ENCODE measurements around the gene CIPC.

DNA sequence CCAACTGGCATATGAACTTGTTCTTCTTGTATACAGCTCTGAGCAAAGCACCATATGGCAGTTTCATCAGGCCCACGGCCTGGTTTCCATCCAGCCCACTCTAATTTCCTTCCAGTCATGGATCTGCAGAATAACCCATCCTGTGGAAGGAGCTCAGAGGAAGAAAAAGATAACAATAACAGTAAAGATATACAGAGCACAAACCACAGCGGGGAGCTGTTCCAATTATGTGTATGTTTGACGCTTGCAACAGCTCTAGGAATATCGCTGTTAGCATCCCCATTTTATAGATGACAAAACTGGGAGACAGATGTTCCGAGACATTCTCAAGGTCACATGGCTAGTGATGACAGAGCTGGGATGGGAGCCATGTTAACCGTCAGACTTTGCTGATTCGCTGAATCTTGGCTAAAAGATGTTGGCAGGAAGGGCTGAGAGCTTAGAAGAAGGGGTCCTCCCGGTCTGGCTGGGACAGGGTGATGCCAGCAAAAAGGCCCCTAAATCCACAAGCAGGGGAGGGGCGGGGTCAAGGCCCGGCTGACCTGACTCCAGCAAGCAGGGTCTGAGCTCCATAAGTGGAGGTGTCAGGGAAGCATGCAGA lies 34.4 kb upstream of the CIPC start:
- TF ChIP-seq, protein P1, sequence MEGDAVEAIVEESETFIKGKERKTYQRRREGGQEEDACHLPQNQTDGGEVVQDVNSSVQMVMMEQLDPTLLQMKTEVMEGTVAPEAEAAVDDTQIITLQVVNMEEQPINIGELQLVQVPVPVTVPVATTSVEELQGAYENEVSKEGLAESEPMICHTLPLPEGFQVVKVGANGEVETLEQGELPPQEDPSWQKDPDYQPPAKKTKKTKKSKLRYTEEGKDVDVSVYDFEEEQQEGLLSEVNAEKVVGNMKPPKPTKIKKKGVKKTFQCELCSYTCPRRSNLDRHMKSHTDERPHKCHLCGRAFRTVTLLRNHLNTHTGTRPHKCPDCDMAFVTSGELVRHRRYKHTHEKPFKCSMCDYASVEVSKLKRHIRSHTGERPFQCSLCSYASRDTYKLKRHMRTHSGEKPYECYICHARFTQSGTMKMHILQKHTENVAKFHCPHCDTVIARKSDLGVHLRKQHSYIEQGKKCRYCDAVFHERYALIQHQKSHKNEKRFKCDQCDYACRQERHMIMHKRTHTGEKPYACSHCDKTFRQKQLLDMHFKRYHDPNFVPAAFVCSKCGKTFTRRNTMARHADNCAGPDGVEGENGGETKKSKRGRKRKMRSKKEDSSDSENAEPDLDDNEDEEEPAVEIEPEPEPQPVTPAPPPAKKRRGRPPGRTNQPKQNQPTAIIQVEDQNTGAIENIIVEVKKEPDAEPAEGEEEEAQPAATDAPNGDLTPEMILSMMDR (conservative IDR thresholded peaks at IDR 0.05; ENCODE audit: low read depth, low read length): no peak
- TF ChIP-seq EZH2 (IDR thresholded peaks at IDR 0.05; ENCODE audit: low read length, unreplicated experiment) (no peak), EZH2phosphoT487 (IDR thresholded peaks at IDR 0.05; ENCODE audit: borderline replicate concordance, low read length) (no peak)
